ENCODE results near the gene OTUD4.

GRCh38 chr4:145182222-145182621 lies 1.8 kb upstream of the OTUD4 start:
- TF ChIP-seq CTCF (IDR thresholded peaks at IDR 0.05) = no peak
- no peak for TF ChIP-seq POLR2A (IDR thresholded peaks at IDR 0.05)

Data from tibial nerve (tissue), 3 donors.